Adrenal gland (tissue), 5 donors: ENCODE data around the gene SLC35D3.

Experiments used
- POLR2A ChIP-seq, 2 donors: fragments of 450-650 bp; IDR thresholded peaks; one replicate each; pipeline ENCODE4 v1.6.1; 2017; ENCODE audit warnings: antibody characterized with exemption in 2 of 2, mild to moderate bottlenecking in 2 of 2, moderate library complexity in 1 of 2
- TF ChIP-seq, protein P1 (sequence below), 6 experiments: fragments of 450-650 bp in 4 of 6; fragments of 200-600 bp in 2 of 6; sonication (generic) in 1 of 6; IDR thresholded peaks; 1 replicate in 5 of 6; 2 replicates in 1 of 6; pipeline versions ENCODE4 v1.5.1 to v1.8.0; 2016 to 2021; ENCODE audit warnings: antibody characterized with exemption in 6 of 6, mild to moderate bottlenecking in 2 of 6, moderate library complexity in 1 of 6
- donor health status: DM: no; HTN: no; CAD: no.

DNA sequence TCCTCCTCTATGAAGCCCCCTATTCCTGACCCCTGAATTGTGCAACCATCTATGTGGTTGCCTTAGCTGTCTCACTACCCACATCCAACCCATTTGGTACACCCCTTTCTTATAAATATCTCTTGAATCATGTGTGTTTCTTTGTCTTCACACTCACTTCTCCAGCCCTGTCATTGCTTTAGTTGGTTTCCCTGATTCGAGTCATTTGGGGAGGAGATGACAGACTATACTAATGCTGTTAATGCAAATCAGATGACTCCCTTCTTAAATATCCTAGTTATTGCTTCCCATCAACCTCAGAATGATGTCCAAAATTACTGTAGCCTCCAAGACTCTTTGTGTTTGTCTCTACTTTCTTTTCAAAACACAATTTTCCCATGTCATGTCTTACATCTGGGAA, 23.0 kb downstream of the SLC35D3 start:
- TF ChIP-seq, protein P1, sequence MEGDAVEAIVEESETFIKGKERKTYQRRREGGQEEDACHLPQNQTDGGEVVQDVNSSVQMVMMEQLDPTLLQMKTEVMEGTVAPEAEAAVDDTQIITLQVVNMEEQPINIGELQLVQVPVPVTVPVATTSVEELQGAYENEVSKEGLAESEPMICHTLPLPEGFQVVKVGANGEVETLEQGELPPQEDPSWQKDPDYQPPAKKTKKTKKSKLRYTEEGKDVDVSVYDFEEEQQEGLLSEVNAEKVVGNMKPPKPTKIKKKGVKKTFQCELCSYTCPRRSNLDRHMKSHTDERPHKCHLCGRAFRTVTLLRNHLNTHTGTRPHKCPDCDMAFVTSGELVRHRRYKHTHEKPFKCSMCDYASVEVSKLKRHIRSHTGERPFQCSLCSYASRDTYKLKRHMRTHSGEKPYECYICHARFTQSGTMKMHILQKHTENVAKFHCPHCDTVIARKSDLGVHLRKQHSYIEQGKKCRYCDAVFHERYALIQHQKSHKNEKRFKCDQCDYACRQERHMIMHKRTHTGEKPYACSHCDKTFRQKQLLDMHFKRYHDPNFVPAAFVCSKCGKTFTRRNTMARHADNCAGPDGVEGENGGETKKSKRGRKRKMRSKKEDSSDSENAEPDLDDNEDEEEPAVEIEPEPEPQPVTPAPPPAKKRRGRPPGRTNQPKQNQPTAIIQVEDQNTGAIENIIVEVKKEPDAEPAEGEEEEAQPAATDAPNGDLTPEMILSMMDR (IDR thresholded peaks at IDR 0.05), result no peak
- TF ChIP-seq POLR2A (IDR thresholded peaks at IDR 0.05), result no peak
